HG02678 (cell line): ENCODE data around the gene SYF2.
"Not testable (repeated sequence)": the region's sequence is repeated elsewhere in the genome, so short reads cannot be mapped to it uniquely, and the experiment has no call there.

Source experiments
- ATAC-seq: cut with Tn5 transposase; IDR thresholded peaks from one replicate; pipeline ENCODE4 v1.9.1; 2021; ENCODE audit warnings: mild to moderate bottlenecking, moderate library complexity; ENCODE audit not compliant: unreplicated experiment

The SYF2 gene

GRCh38 chr1:25246600-25247023 lies 14.3 kb upstream of the SYF2 start:
- ATAC-seq = peak; percentile 2

- ATAC-seq = no peak
Measured at GRCh38 chr1:25245809-25246599, 13.7 kb upstream of the SYF2 start.

- ATAC-seq = no peak
Measured at GRCh38 chr1:25245393-25245792, 13.1 kb upstream of the SYF2 start.

GRCh38 chr1:25243907-25244306 lies 11.6 kb upstream of the SYF2 start:
- ATAC-seq = no peak

GRCh38 chr1:25239681-25240541 lies 7.6 kb upstream of the SYF2 start:
- peak; percentile 77 for ATAC-seq

- ATAC-seq = no peak
Measured at GRCh38 chr1:25238046-25238445, 5.7 kb upstream of the SYF2 start.

GRCh38 chr1:25236261-25236660 lies 4.0 kb upstream of the SYF2 start:
- not testable (repeated sequence) for ATAC-seq

GRCh38 chr1:25235411-25235810 lies 3.1 kb upstream of the SYF2 start:
- ATAC-seq = not testable (repeated sequence)

GRCh38 chr1:25232866-25233784 lies 823 bp upstream of the SYF2 start:
- peak; percentile 54 for ATAC-seq

GRCh38 chr1:25223471-25223870 lies 8.8 kb downstream of the SYF2 start:
- ATAC-seq = no peak

GRCh38 chr1:25222606-25223005 lies 9.7 kb downstream of the SYF2 start:
- no peak for ATAC-seq

GRCh38 chr1:25220666-25221065 lies 11.6 kb downstream of the SYF2 start:
- ATAC-seq = no peak

GRCh38 chr1:25219661-25220251 lies 12.5 kb downstream of the SYF2 start:
- no peak for ATAC-seq

GRCh38 chr1:25217598-25218232 lies 14.6 kb downstream of the SYF2 start:
- ATAC-seq = no peak

- ATAC-seq = no peak
Measured at GRCh38 chr1:25217015-25217414, 15.3 kb downstream of the SYF2 start.

- no peak for ATAC-seq
Measured at GRCh38 chr1:25216123-25216522, 16.2 kb downstream of the SYF2 start.

GRCh38 chr1:25212725-25213124 lies 19.6 kb downstream of the SYF2 start:
- ATAC-seq = no peak

GRCh38 chr1:25210728-25211127 lies 21.6 kb downstream of the SYF2 start:
- no peak for ATAC-seq

- no peak for ATAC-seq
Measured at GRCh38 chr1:25209516-25209915, 22.8 kb downstream of the SYF2 start.
